HG03432 (cell line): ENCODE data around the gene N4BP2L1.

Source experiments
- ATAC-seq: cut with Tn5 transposase; IDR thresholded peaks from one replicate; pipeline ENCODE4 v1.9.1; 2021; ENCODE audit warnings: mild to moderate bottlenecking, moderate library complexity; ENCODE audit not compliant: unreplicated experiment

Gene N4BP2L1

DNA sequence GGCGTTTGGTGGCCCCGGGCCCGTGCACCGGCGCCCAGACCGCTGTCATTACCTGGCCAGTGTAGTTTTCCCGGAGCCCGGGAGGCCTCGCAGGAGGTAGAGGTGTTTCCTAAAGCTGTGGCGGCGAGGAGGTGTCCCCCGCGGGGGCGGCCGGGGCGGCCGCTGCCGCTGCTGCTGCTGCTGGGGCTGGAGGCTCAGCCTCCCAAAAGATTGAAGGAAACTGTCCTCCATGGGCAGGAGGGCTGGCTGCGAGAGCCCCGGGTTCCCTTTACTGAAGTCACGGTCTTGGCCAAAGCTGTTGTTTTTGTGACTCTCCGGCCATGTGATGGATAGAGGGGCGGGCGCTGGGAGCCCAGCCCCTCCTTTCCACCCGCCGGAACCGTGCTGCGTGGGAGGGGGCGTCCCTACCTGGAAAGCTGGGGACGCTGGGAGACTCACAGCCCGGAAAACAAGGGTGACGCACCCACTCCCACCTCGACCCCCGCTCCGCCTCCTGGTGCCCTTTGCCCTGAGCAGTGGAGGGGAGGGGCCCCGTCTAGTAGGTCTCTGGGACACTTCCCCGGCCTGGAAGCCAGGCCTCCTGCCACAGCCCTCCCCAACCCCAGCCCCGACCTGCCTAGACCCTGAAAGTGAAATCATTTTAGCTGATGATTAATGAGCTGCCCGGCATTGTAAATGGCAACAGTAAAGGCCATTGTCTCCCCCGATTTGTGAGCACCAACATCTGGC, at the start of gene N4BP2L1:
TSS of gene N4BP2L1 (minus strand) at position 279 of the 729 bp plus-strand sequence. CDS start at position 231, 48 bp downstream.
- ATAC-seq: peak; percentile 77

DNA sequence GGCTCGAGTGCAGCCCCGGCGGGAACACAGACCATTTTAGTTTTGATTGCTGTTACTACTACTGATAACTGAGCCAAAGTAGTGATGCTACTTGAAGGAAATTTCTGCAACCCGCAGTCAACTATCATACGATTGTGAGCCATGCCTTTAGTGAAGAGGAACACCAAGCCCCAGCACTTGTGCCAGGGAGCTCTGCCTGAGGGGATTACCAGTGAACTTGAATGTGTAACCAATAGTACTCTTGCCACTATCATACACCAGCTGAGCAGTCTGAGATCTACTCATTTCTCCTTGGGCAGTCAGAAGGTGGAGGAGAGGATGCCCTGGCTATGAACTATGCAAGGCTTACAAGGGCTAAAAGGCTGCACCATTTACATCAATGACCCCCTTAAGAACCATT, 49.0 kb upstream of the N4BP2L1 start:
- ATAC-seq: no peak

DNA sequence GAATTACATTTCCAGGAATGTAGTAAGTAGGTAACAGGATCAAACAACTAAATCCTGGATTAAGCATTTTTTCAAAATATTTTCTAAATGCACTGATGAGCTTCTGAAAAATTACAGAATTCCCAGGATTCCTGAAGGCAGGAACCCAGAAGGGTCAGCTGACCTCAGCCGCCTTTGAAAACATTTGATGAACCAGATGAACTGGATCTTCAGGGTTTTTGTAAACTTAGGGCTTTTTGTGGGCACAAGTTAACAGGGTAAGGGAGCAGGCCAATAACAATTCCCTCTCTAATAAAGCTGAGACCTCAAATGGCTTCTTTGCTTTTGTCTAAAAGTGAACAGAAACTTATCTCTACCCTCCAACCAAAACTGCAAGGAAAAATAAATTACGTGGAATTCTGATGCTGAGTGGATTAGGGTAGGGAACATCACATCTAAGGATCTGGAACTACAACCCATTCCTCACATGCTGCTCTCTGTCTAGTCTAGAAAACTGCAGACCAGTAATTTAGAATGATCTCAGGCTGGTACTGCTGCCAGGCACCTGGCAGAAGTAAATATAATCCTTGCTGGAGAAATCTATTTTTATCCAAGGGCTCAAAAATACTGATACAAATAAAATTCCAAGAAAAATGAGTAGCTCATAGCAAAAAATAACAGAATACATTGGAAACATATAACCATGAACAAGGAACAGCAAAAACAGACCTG, 48.2 kb upstream of the N4BP2L1 start:
- no peak for ATAC-seq

DNA sequence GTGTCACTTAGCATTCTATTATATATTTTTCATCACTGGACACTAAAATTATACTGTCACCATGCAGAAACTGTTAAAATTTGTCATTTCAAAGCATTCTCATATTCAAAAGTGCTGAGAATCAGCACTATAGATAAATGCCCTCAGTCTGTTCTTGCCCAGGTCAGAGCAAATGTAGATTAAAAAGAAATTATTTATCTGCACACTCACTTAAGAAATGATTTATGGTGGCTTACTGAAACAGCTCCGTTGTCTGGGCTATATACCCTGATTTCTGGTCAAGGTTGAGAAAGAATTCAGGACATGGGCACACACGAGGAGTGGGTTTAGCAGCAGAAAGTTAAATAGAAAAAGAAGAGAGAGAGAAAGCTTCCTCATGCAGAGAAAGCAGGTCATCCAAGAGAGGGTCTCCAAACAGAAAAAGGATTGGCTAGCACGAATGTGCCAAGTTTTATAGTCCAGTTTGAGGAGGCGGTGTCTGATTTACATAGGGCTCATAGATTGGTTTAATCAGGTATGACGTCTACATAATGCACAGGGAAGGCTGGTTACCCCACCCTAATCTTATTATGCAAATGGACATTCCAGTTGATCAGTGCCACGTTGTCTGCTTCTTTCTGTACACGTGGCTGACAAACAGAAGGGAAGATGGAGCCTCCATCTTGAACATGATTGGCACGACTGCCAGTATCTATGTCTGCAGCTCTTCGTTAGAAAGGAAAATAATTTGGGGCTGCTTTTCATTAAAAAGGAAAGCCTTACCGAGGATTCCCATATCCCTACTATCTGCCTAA, 47.3 kb upstream of the N4BP2L1 start:
- ATAC-seq: no peak

DNA sequence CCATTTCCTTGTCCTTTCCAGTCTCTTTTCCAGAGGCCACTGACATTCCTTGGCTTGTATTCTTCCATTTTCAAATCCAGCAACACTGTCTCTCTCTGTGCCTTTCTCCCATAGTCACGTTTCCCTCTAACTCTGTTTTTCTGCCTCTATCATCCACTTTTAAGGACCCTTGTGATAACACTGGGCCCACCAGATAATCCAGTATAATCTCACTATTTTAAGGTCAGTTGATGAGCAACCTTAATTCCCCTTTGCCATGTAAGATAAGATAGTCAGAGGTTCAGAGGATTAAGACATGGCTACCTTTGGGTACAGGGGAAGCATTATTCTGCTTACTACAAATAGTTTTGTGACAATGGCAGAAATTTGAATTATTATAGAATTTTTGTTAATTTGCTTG, 45.7 kb upstream of the N4BP2L1 start:
- ATAC-seq: no peak

DNA sequence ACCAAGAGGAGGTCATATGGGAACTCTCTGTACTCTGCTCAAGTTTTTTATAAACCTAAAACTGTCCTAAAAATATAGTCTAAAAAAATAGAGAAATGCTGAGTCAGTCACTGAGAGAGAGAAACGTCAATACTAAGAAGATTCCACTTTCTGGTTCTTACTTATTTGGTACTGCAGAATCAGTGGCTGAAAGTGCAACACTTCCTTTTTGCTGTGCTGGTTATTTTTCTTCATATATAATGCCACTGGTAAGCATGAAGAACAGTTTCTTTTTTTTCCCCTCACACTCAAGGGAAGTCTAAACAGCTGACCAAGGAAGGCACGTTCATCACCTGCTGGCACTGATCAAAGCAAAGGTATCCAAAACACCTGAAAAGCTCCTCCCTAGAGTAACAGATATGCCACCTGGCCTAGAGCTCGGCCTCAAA, 44.3 kb upstream of the N4BP2L1 start:
- ATAC-seq: peak; percentile 84

DNA sequence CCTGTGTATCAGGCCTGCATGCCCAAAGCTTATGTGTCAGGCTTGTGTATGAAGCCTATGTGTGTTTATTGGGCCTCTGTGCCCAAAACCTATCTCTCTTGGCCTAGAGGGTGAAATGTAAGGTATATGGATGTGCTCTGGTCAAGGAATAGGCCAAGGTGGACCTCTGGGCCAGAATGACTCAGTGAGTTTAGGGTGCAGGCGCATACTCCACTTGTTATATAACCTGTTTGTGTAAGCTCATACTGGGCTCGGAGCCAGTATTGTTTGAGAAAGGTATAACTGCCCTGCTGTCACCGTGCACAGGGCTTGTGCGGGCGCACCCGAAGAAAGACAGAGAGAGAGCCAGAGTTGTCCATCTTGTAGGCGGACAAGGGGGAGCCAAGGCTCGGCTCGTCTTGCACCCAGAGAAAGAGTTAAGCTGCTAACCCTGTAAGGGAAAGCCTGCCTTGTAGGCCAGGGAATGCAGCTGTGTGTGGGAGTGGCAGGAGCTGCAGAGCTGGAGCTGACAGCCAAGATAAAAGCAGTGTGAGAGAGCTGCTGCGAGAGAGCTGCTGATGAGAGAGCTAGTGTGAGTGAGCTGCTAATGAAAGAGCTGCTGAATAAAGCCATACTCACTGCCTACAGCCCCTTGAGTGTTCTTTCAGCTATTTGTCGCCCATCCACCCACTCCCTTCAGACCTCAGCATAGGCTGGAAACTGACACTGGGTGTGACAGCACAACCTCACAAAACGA, 43.4 kb upstream of the N4BP2L1 start:
- no peak for ATAC-seq

DNA sequence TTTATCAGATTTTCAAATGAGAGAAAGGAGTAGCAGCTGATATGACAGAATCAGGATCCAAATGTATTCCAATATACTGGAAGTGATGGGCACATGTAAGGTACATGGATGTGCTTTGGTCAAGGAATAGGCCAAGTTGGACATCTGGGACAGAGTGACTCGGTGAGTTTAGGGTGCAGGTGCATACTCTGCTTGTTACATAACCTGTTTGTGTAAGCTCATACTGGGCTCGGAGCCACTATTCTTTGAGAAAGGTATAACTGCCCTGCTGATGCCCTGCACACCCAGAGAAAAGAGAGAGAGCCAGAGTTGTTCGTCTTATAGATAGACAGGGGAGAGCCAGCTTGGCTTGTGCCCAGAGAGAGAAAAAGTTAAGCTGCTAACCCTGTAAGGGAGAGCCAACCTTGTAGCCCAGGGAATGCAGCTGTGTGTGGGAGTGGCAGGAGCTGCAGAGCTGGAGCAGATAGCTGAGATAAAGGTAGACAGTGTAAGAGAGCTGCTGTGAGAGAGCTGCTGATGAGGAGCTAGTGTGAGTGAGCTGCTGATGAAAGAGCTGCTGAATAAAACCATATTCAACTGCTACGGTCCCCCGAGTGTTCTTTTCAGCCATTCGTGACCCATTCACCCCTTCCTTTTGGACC, 40.7 kb upstream of the N4BP2L1 start:
- no peak for ATAC-seq

DNA sequence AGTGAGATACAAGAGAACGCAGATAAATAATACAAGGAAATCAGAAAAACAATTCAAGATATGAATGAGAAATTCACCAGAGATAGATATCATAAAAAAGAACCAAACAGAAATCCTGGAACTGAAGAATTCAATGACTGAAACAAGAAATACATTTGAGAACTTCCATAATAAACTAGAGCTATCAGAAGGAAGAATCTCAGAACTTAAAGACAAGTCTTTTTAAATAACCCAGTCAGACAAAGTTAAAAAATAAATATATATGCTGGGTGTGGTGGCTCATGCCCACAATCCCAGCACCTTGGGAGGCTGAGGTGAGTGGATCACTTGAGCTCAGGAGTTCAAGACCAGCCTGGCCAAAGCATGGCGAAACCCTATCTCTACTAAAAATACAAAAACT, 28.7 kb upstream of the N4BP2L1 start:
- no peak for ATAC-seq

DNA sequence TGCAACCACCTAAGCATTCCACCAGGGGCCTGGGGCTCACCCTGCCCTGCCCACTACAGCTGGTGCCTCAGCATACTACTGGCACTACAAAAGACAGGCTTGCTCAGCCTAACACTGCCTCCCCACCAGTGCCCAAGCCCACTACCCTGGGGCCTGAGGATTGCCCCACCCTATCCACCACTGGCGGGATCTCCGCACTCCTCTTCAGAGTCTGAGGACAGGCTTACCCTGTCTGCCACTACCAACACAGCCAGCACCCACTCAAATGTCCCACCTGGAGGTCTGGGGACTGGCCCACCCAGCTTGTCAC, 27.6 kb upstream of the N4BP2L1 start:
- no peak for ATAC-seq

DNA sequence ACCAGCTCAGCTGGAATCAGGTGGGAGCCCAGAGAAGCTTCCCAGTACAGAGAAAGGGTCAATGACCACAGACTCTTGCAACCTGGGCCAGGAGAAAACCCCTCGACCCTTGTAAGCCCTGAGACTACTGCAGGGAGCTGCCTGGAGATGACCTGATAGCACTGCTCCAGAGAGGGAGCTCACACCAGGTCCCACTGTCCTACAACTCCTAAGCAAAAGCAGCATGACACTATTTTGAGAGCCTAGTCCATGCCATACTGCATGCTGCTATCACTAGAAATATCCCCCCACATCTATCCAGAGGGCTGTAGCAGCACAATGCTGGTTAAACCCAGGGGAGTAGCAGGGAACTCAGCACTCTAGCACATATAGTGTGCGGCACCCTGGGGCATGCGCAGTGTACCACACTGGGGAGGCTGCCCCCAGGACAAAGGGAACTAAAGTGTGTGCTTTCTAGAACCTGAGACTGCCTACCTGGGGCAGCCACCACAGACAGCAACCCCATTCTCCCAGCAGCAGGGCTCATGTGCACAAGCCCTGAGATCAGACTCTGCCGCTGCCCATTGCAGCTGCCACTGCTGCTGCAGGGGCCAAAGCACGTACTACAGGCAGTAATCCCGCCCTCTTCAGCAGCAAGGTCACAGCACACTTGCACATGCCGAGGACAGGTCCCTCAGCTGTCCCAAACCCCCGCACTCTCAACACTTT, 27.1 kb upstream of the N4BP2L1 start:
- ATAC-seq: no peak

DNA sequence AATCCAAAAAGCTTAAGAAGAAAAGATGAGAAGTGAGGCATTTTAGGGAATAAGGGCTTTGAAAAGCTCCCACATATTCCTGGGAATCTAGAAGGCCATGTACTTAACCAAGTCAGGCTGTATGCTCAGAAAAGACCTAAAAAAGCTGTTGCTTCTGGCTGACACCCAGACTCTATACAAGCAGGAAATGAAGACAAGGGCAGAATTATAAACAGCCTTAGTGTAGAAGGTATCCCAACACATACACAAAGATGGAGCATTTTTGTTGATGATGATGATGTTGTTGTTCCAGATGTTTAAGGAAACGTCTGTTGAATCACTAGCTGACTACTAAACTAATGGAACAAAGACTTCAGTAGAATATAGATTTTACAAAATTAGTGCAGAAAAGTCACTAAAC, 26.1 kb upstream of the N4BP2L1 start:
- ATAC-seq: no peak

DNA sequence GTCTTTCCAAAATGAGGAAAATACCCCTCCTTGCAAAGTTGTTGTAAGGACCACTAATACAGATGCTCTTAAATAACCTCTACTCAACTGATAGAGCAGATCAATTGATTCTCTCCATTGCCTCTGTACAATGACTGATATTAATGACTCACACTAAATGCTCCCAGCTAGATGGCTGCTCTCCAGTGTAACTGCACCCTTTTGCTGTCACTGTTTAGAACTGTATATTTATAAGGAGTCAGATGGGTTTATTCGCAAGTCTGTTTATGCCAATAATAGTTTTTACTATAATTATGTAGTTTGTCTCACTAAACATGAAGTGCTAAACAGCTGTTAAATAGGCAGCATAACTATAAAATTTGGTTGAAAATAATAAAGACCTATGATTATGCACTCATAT, 21.0 kb upstream of the N4BP2L1 start:
- ATAC-seq: no peak

DNA sequence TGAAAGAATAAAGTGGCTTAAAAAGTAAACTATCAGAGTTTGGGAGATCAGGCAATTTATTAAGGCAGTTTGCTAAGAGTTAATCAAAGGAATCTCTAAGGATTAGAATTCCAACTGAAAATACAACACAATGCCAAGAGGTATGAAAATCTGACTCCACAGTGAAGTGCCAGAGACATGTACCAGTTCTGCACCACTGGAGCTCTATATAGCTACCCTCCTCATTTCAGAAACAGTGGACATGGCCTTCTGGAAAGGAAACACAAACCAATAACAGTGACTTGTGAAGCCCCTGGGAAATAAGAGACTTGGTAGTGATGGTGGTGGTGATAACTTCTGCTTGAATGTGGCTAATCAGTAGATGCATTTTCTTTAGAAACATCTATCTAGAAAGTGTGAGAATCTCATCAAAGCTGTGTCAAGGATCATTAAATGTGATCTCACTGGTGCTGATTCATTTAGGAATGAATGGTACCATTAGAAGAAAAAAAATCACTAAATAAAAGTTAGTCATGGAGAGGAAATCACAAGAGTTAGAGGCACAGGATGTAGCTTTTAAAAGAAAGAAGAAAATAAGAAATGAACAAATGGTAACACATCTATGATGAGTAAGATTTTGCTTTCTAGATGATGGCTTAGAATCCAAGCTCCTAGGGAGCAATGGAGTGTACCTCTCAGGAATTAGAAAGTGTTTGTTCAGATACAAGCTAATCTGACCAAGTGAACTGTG, 20.1 kb upstream of the N4BP2L1 start:
- ATAC-seq: no peak

DNA sequence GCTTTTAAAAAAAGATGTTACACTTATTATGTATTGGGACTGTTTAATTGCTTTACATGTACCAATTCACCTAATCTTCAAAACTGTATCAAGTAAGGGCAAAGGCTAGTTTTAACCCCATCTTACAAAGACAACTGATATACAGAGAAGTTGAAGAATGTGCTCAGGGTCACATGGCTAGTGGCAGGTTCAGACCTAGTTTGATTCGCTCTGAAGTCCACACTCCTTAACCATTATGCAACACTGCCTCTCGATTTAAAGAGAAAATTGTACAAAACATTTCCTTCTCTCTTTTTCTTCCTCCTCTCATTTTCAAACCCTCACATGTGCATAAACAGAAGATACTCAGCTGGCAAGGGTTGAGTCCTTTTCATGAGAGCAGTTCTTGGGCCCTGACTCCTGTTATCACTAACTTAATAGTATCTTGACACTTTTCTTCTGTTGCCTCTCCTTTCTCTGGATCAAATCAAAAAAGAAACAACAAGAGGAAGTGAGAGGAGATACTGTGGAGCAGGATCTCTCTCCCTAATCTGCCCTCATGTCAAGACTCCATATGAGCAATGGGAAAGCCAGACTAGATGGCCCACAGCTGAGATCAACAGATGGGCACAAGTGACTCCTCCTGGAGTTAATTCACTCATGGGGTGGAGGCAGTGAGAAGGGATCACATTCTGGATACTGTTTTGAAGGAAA, 19.0 kb upstream of the N4BP2L1 start:
- no peak for ATAC-seq

DNA sequence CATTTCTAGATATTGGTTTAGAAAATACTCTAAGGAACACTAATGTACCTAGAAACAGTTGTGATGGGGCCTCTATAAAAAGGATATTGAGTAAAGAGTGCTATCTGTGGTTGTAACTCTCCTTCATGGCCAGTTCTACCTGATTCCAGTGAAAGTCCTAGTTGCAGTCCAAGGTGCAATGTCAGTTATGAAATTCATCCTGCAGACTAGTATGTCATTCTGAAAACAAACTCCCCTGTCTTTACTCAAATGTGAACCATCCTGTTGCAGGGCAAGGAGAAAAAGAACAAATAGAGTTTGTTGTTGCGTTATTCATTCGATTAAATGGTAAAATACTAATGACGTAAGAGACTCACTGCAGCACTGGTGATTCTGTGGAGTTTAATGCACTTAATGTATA, 18.3 kb upstream of the N4BP2L1 start:
- ATAC-seq: no peak

DNA sequence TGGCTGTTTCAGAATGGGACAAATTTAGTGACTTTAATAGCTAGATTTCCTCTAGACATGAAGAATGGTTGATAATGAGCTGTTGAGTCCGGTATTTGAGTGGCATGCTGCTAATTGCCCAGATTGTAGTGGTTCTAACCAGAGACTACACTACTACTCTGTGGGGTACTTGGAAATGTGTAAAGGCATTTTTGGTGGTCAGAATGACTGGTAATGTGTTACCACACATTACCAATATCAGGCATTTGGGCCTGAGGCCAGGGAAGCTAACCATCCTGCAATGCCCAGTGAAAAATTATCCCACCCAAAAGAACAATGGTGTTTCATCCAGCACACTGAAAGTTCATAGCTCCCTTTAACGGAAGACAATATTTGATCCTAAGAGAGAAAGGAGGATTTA, 17.5 kb upstream of the N4BP2L1 start:
- ATAC-seq: no peak

DNA sequence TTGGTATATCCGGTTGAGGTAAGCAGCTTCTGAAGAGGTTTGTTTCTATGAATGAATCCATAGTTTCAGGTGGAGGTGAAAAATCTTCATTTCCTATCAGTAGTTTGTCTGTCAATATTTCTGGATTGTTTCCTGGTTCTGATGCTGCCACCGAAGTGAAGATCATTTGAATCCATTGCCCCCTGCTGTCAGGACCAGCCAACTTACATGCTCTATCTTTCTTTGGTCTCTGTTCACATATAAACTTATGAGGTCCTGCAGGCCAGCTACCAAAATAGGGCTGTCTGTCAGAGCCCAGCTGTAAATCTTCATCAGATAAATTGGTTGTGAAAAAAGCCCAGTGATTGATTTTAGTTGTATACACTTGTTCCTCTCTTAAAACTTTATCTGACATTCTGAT, 15.2 kb upstream of the N4BP2L1 start:
- ATAC-seq: peak; percentile 78

DNA sequence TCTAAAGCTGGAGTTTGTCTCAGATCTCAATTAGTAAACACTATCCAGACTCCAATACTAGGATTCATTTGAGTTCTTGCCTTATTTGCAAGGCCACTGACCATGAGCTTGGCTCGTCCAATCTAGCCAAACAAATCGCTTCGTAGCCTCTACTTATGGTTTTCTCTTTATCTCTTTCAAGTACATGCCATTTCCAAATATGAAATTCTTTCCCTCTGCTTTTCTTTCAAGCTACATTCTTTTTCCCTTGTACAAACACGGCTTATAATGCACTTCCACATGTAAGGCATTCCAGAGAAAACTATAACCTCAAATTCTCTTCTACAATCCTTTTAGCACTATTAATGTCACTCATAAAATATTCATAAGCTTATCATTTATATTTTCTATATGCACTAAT, 10.9 kb upstream of the N4BP2L1 start:
- no peak for ATAC-seq
